Retinal pigment epithelial cell (primary cell): Measurements from ENCODE around the gene ATP8A1.
"Not testable (repeated sequence)": the region's sequence is repeated elsewhere in the genome, so short reads cannot be mapped to it uniquely, and the experiment has no call there.

Experiments used
- DNase-seq: peaks from one replicate; pipeline ENCODE4 v3.0.0-alpha.2; 2010; ENCODE audit warnings: low read depth
- H3K4me3 ChIP-seq: 2 replicates; pipeline ENCODE4 v1.5.1; 2011; ENCODE audit warnings: mild to moderate bottlenecking, low read length, control low read depth, moderate library complexity
- TF ChIP-seq, protein P1 (sequence below): conservative IDR thresholded peaks from 2 replicates; pipeline ENCODE4 v1.5.1; 2011; ENCODE audit warnings: low read depth, low read length, control low read depth, inconsistent platforms

The ATP8A1 gene

DNA sequence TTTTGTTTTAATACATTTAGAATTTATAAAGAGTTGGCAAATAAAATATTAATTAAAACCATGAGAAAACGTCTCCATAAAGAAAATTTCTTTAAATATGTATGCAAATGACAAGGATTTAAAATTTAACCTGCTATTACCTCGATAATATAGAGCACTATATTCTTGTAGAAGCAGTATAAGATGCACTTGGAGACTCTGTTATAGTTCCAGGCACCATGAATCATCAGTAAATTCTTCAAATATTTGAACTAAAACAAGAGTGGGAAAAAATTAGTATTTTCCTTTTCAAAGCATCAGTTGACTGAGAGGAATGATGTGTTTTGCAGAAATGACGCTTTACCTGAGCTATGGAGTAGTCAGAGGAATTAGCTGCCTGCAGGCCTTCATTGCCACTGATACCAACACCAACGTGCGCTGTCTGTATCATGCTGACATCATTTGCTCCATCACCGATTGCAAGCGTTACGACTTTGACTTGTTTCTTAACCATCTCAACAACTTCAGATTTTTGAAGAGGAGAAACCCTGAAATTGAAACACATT, 192.3 kb downstream of the ATP8A1 start:
- no peak overlapping the region for H3K4me3 ChIP-seq
- DNase-seq = no peak
- TF ChIP-seq, protein P1, sequence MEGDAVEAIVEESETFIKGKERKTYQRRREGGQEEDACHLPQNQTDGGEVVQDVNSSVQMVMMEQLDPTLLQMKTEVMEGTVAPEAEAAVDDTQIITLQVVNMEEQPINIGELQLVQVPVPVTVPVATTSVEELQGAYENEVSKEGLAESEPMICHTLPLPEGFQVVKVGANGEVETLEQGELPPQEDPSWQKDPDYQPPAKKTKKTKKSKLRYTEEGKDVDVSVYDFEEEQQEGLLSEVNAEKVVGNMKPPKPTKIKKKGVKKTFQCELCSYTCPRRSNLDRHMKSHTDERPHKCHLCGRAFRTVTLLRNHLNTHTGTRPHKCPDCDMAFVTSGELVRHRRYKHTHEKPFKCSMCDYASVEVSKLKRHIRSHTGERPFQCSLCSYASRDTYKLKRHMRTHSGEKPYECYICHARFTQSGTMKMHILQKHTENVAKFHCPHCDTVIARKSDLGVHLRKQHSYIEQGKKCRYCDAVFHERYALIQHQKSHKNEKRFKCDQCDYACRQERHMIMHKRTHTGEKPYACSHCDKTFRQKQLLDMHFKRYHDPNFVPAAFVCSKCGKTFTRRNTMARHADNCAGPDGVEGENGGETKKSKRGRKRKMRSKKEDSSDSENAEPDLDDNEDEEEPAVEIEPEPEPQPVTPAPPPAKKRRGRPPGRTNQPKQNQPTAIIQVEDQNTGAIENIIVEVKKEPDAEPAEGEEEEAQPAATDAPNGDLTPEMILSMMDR = no peak

DNA sequence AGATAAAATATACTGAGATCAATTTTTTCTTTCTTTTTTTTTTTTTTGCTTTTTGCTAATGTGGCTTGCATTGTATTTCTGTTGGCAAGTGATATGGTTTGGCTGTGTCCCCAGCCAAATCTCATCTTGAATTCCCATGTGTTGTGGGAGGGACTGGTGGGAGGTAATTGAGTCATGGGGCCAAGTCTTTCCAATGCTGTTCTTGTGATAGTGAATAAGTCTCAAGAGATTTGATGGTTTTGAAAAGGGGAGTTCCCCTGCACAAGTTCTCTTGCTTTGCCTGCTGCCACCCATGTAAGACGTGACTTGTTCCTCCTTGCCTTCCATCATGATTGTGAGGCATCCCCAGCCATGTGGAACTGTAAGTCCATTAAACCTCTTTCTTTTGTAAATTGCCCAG, 195.7 kb downstream of the ATP8A1 start:
- H3K4me3 ChIP-seq, DNase-seq: not testable (repeated sequence)

DNA sequence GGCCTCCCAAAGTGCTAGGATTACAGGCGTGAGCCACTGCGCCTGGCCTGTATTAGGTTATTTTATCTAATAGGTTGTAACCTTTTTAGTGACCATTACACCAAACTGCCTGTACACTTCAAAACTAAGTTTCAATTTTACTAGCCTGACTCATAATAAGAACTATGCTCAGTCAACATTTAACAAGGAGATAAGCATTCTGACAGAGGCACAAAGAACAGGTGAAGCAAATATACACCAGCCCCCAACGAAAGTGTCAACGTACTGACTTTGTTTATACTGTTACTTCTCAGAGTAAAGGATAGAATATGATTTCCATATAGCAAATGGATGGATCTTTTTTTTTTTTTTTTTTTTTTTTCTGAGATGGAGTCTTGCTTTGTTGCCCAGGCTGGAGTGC, 196.9 kb downstream of the ATP8A1 start:
- TF ChIP-seq, protein P1 = no peak
- no peak overlapping the region for H3K4me3 ChIP-seq
- no peak for DNase-seq

DNA sequence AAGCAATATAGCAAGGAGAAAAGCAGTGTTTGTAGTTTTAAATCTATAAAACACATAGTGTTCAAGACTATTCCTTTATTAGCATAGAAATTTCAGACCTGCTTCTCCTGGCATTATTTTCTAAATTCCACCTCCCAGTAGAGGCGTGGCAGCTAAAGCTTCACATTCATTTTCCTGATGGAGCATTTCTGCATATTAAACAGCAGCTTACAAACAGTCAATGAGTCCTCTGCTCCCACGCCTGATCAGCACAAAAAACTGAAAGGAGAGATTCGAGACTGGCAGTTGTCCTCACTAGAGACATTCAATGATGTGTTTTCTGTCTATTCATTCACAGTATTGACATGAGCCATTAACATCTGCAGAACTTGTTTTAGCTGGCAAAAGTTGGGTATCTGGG, 198.2 kb downstream of the ATP8A1 start:
- TF ChIP-seq, protein P1 = no peak
- DNase-seq = no peak
- H3K4me3 ChIP-seq = no peak overlapping the region

DNA sequence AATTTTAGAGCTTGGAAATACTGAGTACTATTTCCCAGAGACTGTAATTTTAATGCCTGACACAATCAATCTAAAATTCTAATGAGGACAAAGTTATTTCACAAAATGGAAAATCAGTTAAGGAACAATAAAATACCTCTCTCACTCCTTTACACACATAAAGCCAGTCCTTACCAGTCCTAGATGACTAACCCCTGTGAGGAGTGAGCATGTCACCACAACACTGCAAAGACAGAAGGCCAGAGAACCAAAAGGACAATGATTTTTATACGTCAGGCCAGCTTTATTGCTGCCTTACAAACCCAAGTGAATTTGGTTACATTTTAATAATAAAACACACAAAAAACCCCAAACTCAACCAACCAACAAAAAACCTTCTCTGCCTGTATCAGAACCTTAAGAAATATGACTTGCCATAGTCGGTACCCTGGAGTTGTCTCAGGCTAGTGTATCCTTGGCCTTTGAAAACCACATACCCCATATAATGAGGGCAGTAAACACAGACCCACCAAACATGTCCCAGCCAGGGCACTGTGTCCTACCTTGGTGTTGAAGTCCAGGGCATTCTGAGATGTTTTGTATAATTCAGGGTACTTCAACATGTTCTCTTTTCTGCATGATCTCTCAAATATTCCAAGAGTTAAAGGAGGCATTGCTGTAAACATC, 202.0 kb downstream of the ATP8A1 start:
- DNase-seq = no peak
- no peak overlapping the region for H3K4me3 ChIP-seq
- TF ChIP-seq, protein P1 = no peak

DNA sequence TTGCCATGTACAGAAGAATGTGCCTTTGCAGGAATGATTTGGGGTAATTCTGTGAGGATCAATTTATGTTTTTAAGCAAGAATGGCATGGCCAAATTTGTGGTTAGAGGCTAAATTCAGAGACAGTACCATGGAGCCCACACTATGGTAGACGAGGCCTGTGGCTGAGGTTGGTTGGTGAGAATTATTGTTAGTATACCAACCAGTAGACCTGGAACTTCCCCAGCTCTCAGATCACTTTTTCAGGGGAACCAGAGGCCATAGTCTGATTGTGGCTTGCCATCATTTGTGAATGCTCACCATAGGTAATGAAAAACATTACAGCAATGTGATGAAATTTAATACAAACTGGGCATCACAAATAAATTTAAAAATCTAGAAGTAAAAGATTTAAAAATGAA, 203.3 kb downstream of the ATP8A1 start:
- no peak overlapping the region for H3K4me3 ChIP-seq
- no peak for DNase-seq
- TF ChIP-seq, protein P1 = no peak

DNA sequence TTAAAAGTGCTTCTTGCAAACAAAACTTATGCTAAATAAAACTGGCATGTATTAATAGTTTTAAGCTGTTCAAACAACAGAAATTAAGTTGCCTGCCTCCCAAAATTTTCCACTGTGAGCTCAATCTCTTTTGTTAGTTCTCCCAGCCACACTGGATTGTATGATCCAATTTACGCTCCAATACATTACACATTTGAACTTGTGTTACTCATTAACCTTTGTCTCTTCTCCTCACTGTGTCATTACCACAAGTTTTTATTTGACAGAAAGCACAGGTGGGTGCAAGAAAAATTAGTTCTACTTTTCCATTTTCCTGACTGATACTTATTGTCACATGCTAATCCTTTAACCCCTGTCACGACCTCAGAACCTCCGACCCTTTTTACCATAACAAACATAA, 204.1 kb downstream of the ATP8A1 start:
- no peak for DNase-seq
- TF ChIP-seq, protein P1 = no peak

More for the DNA sequence above, 204.1 kb downstream of the ATP8A1 start:
- no peak overlapping the region for H3K4me3 ChIP-seq
